ENCODE results near the gene TMEM87A. TPM values are rescaled to one million over a fixed set of nuclear protein-coding genes. Genes with fewer than 3 reads are reported as not detected.
"Not testable (repeated sequence)": the region's sequence is repeated elsewhere in the genome, so short reads cannot be mapped to it uniquely, and the experiment has no call there.

TMEM87A gene
- total and polyA plus RNA-seq, 2 donors (not counting 1 experiment from before 2014, with no cell fraction given): 44.8 to 61.8 TPM

GRCh38 chr15:42306681-42307080 lies 33.4 kb upstream of the TMEM87A start:
- Histone ChIP-seq H3K9ac (ENCODE audit: insufficient read depth, low read length) (no peak overlapping the region), H3K4me1 (ENCODE audit: control insufficient read depth, extremely low read depth, insufficient read depth, low read length) (no peaks in the 10 kb centered on the region), H3K36me3 (ENCODE audit: control insufficient read depth, insufficient read depth, low read length) (no peaks in the 10 kb centered on the region), H3K27me3 (ENCODE audit: control insufficient read depth, insufficient read depth, low read length) (no peaks in the 10 kb centered on the region), H3K9me3 (ENCODE audit: control insufficient read depth, insufficient read depth, low read depth, low read length) (no peaks in the 10 kb centered on the region), H3K79me2 (ENCODE audit: control insufficient read depth, insufficient read depth, low read length) (no peaks in the 10 kb centered on the region), H4K20me1 (ENCODE audit: control insufficient read depth, extremely low read depth, insufficient read depth, low read length) (no peaks in the 10 kb centered on the region), H2AFZ (ENCODE audit: low read length) (no peak overlapping the region), H3K27ac (ENCODE audit: insufficient read depth, low read length) (no peak overlapping the region), H3K4me2 (ENCODE audit: extremely low read depth, insufficient read depth, low read length) (no peak overlapping the region), H3K4me3 (replicated peaks in 1 of 4; ENCODE audit: control extremely low read depth in 1 of 4, insufficient read depth in 1 of 4, low read depth in 3 of 4, low read length in 4 of 4) (no peak overlapping the region)
- TF ChIP-seq CTCF (conservative IDR thresholded peaks at IDR 0.05 in 1 of 2, IDR thresholded peaks at IDR 0.05 in 1 of 2; ENCODE audit: low read depth in 1 of 2, low read length in 2 of 2): no peak
- no peak for TF ChIP-seq EZH2 (IDR thresholded peaks at IDR 0.05; ENCODE audit: low read length, missing control alignments)
- DNase-seq (ENCODE audit: low read depth in 2 of 2): no peak

- not testable (repeated sequence) for H3K36me3 ChIP-seq (ENCODE audit: control insufficient read depth, insufficient read depth, low read length); H3K4me1 ChIP-seq (ENCODE audit: control insufficient read depth, extremely low read depth, insufficient read depth, low read length); H2AFZ ChIP-seq (ENCODE audit: low read length); H4K20me1 ChIP-seq (ENCODE audit: control insufficient read depth, extremely low read depth, insufficient read depth, low read length); H3K27ac ChIP-seq (ENCODE audit: insufficient read depth, low read length); H3K27me3 ChIP-seq (ENCODE audit: control insufficient read depth, insufficient read depth, low read length); DNase-seq (ENCODE audit: low read depth in 2 of 2); H3K9ac ChIP-seq (ENCODE audit: insufficient read depth, low read length); H3K9me3 ChIP-seq (ENCODE audit: control insufficient read depth, insufficient read depth, low read depth, low read length); H3K4me3 ChIP-seq (replicated peaks in 1 of 4; ENCODE audit: control extremely low read depth in 1 of 4, insufficient read depth in 1 of 4, low read depth in 3 of 4, low read length in 4 of 4); H3K79me2 ChIP-seq (ENCODE audit: control insufficient read depth, insufficient read depth, low read length); H3K4me2 ChIP-seq (ENCODE audit: extremely low read depth, insufficient read depth, low read length)
Measured at GRCh38 chr15:42301004-42301403, 27.8 kb upstream of the TMEM87A start.

GRCh38 chr15:42289166-42289565 lies 15.9 kb upstream of the TMEM87A start:
- TF ChIP-seq CTCF (conservative IDR thresholded peaks at IDR 0.05 in 1 of 2, IDR thresholded peaks at IDR 0.05 in 1 of 2; ENCODE audit: low read depth in 1 of 2, low read length in 2 of 2) (no peak), EZH2 (IDR thresholded peaks at IDR 0.05; ENCODE audit: low read length, missing control alignments) (no peak)
- Histone ChIP-seq H3K79me2 (ENCODE audit: control insufficient read depth, insufficient read depth, low read length) (no peaks in the 10 kb centered on the region), H4K20me1 (ENCODE audit: control insufficient read depth, extremely low read depth, insufficient read depth, low read length) (no peaks in the 10 kb centered on the region), H3K27ac (ENCODE audit: insufficient read depth, low read length) (no peak overlapping the region), H3K36me3 (ENCODE audit: control insufficient read depth, insufficient read depth, low read length) (no peaks in the 10 kb centered on the region), H3K27me3 (ENCODE audit: control insufficient read depth, insufficient read depth, low read length) (no peaks in the 10 kb centered on the region), H3K9ac (ENCODE audit: insufficient read depth, low read length) (no peak overlapping the region), H3K4me2 (ENCODE audit: extremely low read depth, insufficient read depth, low read length) (no peak overlapping the region), H2AFZ (ENCODE audit: low read length) (no peak overlapping the region), H3K9me3 (ENCODE audit: control insufficient read depth, insufficient read depth, low read depth, low read length) (no peaks in the 10 kb centered on the region), H3K4me3 (replicated peaks in 1 of 4; ENCODE audit: control extremely low read depth in 1 of 4, insufficient read depth in 1 of 4, low read depth in 3 of 4, low read length in 4 of 4) (no peak overlapping the region), H3K4me1 (ENCODE audit: control insufficient read depth, extremely low read depth, insufficient read depth, low read length) (peaks cover 7% of the 10 kb centered on the region)
- DNase-seq (ENCODE audit: low read depth in 2 of 2): no peak
